Aorta (tissue), 5 donors: ENCODE data around the gene FUZ. TPM values are rescaled to one million over a fixed set of nuclear protein-coding genes. Genes with fewer than 3 reads are reported as not detected.

ENCODE experiments used
- ATAC-seq: fragments of 200-7000 bp; cut with Tn5 transposase; one replicate; pipeline ENCODE4 v1.9.1; 2022; ENCODE audit warnings: moderate library complexity; ENCODE audit not compliant: low FRiP score
- DNase-seq, 2 donors: peaks; one replicate each; pipeline ENCODE4 v3.0.0-alpha.2; 2020
- H3K27ac ChIP-seq, 2 donors: one replicate each; pipeline ENCODE4 v1.5.1; 2013; ENCODE audit warnings: low read length in 2 of 2, mild to moderate bottlenecking in 2 of 2, moderate library complexity in 2 of 2, control low read depth in 1 of 2, inconsistent platforms in 1 of 2, low read depth in 1 of 2
- H3K27me3 ChIP-seq, 2 donors: one replicate each; pipeline ENCODE4 v1.6.1; 2013; ENCODE audit warnings: control low read depth in 1 of 2, low read length in 1 of 2, mild to moderate bottlenecking in 1 of 2, moderate library complexity in 1 of 2; ENCODE audit not compliant: insufficient read depth in 2 of 2, control insufficient read depth in 1 of 2
- H3K36me3 ChIP-seq, 2 donors: one replicate each; pipeline ENCODE4 v1.6.1; 2013; ENCODE audit warnings: control low read depth in 1 of 2, low read length in 1 of 2, mild to moderate bottlenecking in 1 of 2; ENCODE audit not compliant: insufficient read depth in 2 of 2, control insufficient read depth in 1 of 2
- H3K4me1 ChIP-seq, 2 donors: one replicate each; pipeline ENCODE4 v1.6.1; 2013; ENCODE audit warnings: low read length in 2 of 2, control low read depth in 1 of 2, mild to moderate bottlenecking in 1 of 2, moderate library complexity in 1 of 2; ENCODE audit not compliant: insufficient read depth in 2 of 2, control insufficient read depth in 1 of 2
- H3K4me3 ChIP-seq, 2 donors: one replicate each; pipeline ENCODE4 v1.5.1; 2013; ENCODE audit warnings: low read length in 2 of 2, control low read depth in 1 of 2, mild to moderate bottlenecking in 1 of 2
- H3K9me3 ChIP-seq: one replicate; pipeline ENCODE4 v1.6.1; 2013; ENCODE audit warnings: mild to moderate bottlenecking, low read length; ENCODE audit not compliant: control insufficient read depth
- WGBS, 2 donors: extraction: QIAGEN DNeasy Blood & Tissue Kit; methylation state at CpG; one replicate each; pipeline ENCODE4 v1.1.7; 2013; 5-methylcytosine and 5-hydroxymethylcytosine counted together
- intact Hi-C, 2 donors: fragments of 100-400 bp; cut with DNase I; formaldehyde crosslinking; loops; one replicate each; pipeline versions ENCODE4 v1.14.2 to v1.15.0; 2022
- long read RNA-seq, 2 donors: library from polyadenylated mRNA; unstranded; transcript quantifications; one replicate each; pipeline ENCODE4 v2.0.0, GENCODE V29; 2020 to 2021
- polyA plus RNA-seq, 2 donors: library from polyadenylated mRNA; stranded (reverse); fragments of 200-250 nt; gene quantifications; one replicate each; pipeline ENCODE4 v1.2.3, GENCODE V29; 2013
- total RNA-seq, 2 donors: library from RNA; stranded (reverse); fragmentation: NEBNext Ultra II Directional; extraction: Animal tissue kit (Norgen Biotek cat#: 25700); gene quantifications; one replicate each; pipeline ENCODE4 v1.2.1, GENCODE V29; 2021
- donor health status: healthy with polysubstance abuse.
- donor health status: Bipolar disorder and iron deficiency.
- donor health status: DM: no; HTN: no; CAD: no.
- donor health status: DM: no; HTN: no; CAD: no.
- donor health status: DM: yes; HTN: yes; CAD: no.

FUZ gene
- total RNA-seq (10 to 100 TPM in 1 of 2 donors, 1 to 10 TPM in 1; 9.3 to 18.1 TPM), polyA plus RNA-seq (10 to 100 TPM; 11.5 to 27.8 TPM)
- long read RNA-seq, donor 1, transcript FUZ-201 (11 exons, 1,675 nt), result major isoform, 21 of 46 reads
- long read RNA-seq, donor 1, partial matches to known transcripts, result 3 of 46 reads
- long read RNA-seq, donor 1, other reads (novel, unspliced or antisense), result 17 of 46 reads
- long read RNA-seq, donor 2, partial matches to known transcripts, result 2 of 11 reads
- long read RNA-seq, donor 2, other reads (novel, unspliced or antisense), result 4 of 11 reads

DNA sequence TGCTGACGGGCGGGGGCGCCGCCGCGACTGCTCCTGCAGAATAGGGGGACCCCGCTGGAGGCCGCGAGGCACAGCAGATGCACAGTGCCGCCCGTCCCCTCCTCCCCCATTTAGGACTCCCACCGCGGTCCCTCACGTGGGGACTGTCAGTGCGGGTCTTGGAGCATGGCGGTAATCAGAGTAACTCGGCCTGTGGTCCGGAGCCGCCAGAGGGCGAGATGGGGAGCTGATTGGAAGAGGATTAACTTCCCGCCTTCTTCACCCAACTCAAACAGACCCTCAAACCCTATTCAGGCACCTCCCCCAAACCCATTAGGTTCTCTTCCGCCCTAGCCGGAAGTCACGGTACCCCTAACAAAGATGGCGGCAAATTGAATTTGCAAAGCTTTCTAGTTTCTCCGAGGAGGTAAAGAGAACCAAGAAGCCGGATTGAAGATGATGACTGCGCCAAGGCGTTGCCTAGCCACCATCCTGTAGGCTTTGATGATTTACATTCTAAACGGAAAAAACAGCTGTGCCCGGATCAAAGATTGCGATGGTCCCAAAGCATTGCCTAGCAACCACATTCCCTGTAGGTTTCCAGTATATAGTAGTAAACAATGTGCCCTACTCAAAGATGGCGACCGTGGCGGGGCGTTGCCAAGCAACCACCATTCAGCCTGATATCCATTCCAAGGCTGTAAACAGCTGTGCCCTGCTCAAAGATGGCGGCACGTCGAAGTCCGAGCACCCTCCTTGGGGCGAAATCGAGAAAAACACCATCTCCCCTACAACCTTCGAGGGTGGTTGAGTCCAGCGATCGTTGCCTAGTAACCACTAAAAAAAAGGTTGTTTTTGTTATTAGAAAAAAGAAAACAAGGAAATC, at the start of gene FUZ:
FUZ (minus strand) TSS at position 296 of the 865 bp plus-strand sequence; CDS start at position 110, 186 bp downstream.
- 0% methylated on average over 45 of the region's 45 CpGs for WGBS, 2 donors
- ATAC-seq, result peak; percentile 90
- Histone ChIP-seq H3K9me3 (no peaks in the 10 kb centered on the region), H3K4me3 (peak within 1 kb of the TSS; percentile 47 to 84), H3K27ac (peak within 1 kb of the TSS in 1 of 2 donors; percentile 69), H3K27me3 (no peaks in the 10 kb centered on the region), H3K36me3 (no peaks in the 10 kb centered on the region), H3K4me1 (no peaks in the 10 kb centered on the region)
- DNase-seq, result peak; percentile 97 to 98
- intact Hi-C loops, result loop anchor here in 1 of 2 donors (5.0 kb wide), 1 partner anchor 54 kb away; the partner anchor contains the start of gene PNKP

DNA sequence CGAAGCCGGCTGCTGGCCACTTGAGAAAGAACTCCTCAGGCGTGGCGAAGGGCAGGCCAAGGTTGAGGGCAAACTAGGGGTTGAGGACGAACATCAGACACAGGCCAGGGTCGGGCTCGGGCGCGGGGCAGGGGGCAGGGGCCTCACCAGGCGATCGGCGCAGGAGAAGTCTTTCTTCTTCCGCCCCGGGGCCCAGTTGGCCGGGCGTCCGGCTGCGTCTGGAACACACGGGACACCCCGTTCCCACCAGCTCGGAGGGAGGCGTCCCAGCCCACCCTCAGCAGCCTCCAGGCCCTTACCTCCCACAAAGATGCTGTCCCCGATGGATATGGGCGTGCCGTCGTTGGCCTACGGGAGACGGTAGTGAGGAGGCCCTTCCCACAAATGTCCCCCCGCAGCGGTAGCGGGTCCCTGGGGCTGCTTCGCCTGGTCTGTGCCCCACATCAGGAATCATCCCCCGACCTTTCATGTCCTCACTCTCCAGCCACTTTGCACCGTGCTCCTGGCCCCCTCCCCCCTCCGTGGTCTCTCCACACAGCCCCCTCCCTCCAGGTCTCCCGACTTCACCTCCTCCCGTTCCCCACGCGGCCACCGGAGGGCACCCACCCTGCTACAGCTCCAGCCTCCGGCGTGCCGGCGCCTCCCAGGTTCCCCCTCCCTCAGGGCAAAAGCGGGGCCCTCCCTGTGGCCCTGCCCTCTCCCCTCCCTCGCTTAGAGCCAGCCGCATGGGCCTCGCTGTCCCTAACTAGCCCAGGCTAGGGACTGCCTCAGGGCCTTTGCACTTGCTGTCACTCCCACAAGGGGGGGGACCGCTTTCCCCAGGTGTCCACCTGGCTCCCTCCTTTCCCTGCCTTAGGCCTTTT, 49.5 kb upstream of the FUZ start:
- no peak overlapping the region for H3K4me3 ChIP-seq
- DNase-seq (peak; percentile 54 to 78), ATAC-seq (no peak)
- H3K27me3 ChIP-seq, result no peaks in the 10 kb centered on the region
- no peak overlapping the region for H3K27ac ChIP-seq
- WGBS, 2 donors, result 75 to 78% methylated on average over 43 to 49 of the region's 49 CpGs
- no peaks in the 10 kb centered on the region for H3K9me3 ChIP-seq
- intact Hi-C loops, result loop anchor here in 1 of 2 donors (10.0 kb wide), 1 partner anchor 98 kb away; the partner anchor contains the start of genes AP2A1 and TSKS
- no peaks in the 10 kb centered on the region for H3K4me1 ChIP-seq
- H3K36me3 ChIP-seq, result no peaks in the 10 kb centered on the region

DNA sequence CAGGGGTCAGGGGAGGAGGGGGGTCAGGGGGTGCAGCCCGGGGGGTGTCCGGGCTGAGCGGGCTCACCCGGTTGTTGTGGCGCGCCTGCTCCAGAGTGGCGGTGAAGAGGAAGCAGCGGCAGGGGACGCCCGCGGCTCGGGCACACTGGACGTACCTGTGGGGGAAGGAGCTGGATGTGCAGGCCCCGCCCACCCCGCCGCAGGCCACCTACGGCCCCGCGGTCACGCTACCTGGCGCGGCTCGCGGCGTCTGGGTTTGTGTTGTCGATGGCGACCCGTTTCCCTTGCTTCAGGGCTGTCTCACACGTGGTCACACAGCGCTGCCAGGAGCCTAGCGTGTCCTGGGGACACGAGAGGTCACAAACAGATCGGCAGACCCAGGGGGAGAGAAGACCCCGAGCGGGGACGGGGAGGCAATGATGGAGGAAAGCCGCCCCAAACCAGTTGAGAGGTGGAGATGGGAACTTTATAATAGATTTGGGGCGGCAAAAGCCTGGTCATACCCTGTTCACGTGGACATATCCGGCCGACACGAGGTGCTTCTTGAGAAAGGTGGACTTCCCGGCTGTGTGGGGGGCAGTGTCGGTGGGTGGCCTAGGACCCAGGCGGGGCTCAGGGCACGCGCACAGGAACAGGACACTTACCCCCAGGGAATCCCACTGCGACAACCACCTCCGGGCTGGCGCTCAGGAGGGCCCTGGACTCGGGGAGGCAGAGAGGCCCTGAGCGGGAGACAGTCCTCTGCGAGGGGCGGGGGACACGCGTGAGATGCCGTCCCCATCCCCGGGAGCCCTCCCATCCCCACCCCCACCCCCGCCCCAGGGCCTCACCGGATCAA, 48.7 kb upstream of the FUZ start:
- Histone ChIP-seq H3K36me3 (no peaks in the 10 kb centered on the region), H3K27me3 (no peaks in the 10 kb centered on the region), H3K9me3 (no peaks in the 10 kb centered on the region), H3K27ac (no peak overlapping the region), H3K4me1 (no peaks in the 10 kb centered on the region), H3K4me3 (no peak overlapping the region)
- peak in 1 of 2 donors; percentile 48 for DNase-seq
- intact Hi-C loops, result loop anchor here in 1 of 2 donors (10.0 kb wide), 1 partner anchor 97 kb away; the partner anchor contains the start of genes AP2A1 and TSKS
- 82 to 83% methylated on average over 58 to 60 of the region's 60 CpGs for WGBS, 2 donors
- ATAC-seq, result no peak

GRCh38 chr19:49861107-49861506, 48.0 kb upstream of the FUZ start:
- WGBS, 2 donors, result 41 to 43% methylated on average over 13 of the region's 13 CpGs
- intact Hi-C loops, result loop anchor here in 1 of 2 donors (10.0 kb wide), 1 partner anchor 96 kb away; the partner anchor contains the start of genes AP2A1 and TSKS
- no peaks in the 10 kb centered on the region for H3K27me3 ChIP-seq
- H3K27ac ChIP-seq, result no peak overlapping the region
- ATAC-seq (no peak), DNase-seq (peak in 1 of 2 donors; percentile 79)
- no peaks in the 10 kb centered on the region for H3K4me1 ChIP-seq
- H3K36me3 ChIP-seq, result no peaks in the 10 kb centered on the region
- H3K9me3 ChIP-seq, result no peaks in the 10 kb centered on the region
- H3K4me3 ChIP-seq, result no peak overlapping the region

- no peak overlapping the region for H3K4me3 ChIP-seq
- ATAC-seq (no peak), DNase-seq (peak in 1 of 2 donors; percentile 70)
- H3K27me3 ChIP-seq, result no peaks in the 10 kb centered on the region
- no peak overlapping the region for H3K27ac ChIP-seq
- no peaks in the 10 kb centered on the region for H3K9me3 ChIP-seq
- no peaks in the 10 kb centered on the region for H3K36me3 ChIP-seq
- 71 to 72% methylated on average over 17 of the region's 17 CpGs for WGBS, 2 donors
- intact Hi-C loops, result loop anchor here in 1 of 2 donors (10.0 kb wide), 1 partner anchor 96 kb away; the partner anchor contains the start of genes AP2A1 and TSKS
- H3K4me1 ChIP-seq, result no peaks in the 10 kb centered on the region
Observed at GRCh38 chr19:49860336-49861102, 47.4 kb upstream of the FUZ start.

DNA sequence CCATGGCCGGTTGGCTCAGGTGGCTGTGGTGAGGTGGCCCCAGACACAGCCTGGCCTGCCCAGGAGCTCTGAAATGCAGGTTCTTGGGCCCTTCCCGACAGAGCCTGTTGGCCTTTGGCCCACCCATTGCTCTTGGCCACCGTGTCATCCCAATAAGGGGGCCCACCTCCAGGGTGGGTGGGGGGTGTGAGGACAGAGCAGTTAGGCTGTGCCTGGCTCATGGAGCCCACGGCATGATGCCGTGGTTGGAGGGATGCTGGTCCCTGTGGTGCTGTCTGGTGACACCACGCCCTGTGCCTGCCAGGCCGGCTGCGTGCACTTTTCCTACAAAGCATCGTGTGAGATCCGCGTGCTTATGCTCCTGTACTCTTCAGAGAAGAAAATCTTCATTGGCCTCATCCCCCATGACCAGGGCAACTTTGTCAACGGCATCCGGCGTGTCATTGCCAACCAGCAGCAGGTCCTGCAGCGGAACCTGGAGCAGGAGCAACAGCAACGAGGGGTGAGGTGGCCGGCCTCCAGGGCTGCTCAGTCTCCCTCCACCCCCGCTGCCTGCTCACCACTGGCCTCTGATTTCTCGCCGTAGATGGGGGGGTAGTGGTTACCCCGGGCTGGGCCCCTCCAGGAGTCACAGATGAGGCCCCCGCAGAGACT, 46.7 kb upstream of the FUZ start:
- DNase-seq, result peak in 1 of 2 donors; percentile 74
- H3K36me3 ChIP-seq, result no peaks in the 10 kb centered on the region
- H3K27me3 ChIP-seq, result no peaks in the 10 kb centered on the region
- no peak overlapping the region for H3K4me3 ChIP-seq
- no peak for ATAC-seq
- no peak overlapping the region for H3K27ac ChIP-seq
- intact Hi-C loops, result loop anchor here in 1 of 2 donors (10.0 kb wide), 1 partner anchor 95 kb away; the partner anchor contains the start of genes AP2A1 and TSKS
- H3K4me1 ChIP-seq, result no peaks in the 10 kb centered on the region
- H3K9me3 ChIP-seq, result no peaks in the 10 kb centered on the region
- WGBS, 2 donors, result 77 to 80% methylated on average over 22 of the region's 22 CpGs
